ENCODE results near the gene TTI1. TPM values are rescaled to one million over a fixed set of nuclear protein-coding genes. Genes with fewer than 3 reads are reported as not detected.

TTI1 gene
- total RNA-seq, 1 donor from 2014 or later, result 52.1 TPM

DNA sequence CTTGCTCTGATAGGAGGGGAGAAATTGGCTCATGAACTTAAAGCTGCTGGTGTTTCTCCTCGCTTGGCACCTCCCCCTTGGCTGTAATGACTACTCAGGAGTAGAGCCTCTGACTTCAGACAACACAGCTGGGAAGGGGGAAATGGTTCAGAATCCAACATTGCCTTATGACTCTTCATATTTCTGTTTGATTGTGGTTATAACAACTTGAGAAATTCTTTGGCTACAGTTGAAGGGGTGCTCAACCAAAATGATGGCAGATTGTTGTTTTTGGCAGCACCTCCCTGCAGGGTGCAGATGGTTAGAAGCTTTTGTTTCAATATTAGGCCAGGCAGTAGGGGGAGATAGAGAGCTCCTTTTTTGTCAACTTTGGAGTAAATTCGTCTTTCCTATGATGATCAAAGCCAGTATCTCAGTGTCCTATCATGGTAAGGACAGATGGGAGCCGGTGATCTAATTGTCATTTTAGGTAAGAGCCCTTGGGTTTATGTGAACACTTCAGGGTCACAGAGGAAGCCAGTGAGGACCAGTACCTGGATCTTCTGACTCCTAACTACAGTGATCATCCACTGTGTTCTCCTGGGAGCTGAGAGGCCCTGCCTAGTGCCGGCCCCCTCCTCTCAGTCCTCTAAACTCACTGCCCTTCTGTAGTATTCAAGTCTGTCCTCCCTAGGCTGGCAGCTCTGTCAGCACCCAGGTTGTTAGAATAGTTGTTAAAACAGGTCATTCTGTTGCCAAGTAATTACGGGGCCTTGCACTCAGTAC, 40.2 kb upstream of the TTI1 start:
- no peaks in the 10 kb centered on the region for H3K9me3 ChIP-seq (ENCODE audit: low read depth)
- H3K4me3 ChIP-seq, result no peak overlapping the region
- no peaks in the 10 kb centered on the region for H3K27me3 ChIP-seq
- H3K9ac ChIP-seq, result no peak overlapping the region
- H3K79me2 ChIP-seq (ENCODE audit: low read depth), result peaks cover 18% of the 10 kb centered on the region
- H2AFZ ChIP-seq (replicated peaks), result no peak overlapping the region
- H3F3A ChIP-seq (ENCODE audit: low read depth), result no peaks in the 10 kb centered on the region
- H3K27ac Mint-ChIP-seq, result no peak overlapping the region
- TF ChIP-seq EZH2phosphoT487 (IDR thresholded peaks at IDR 0.05), result no peak
- TF ChIP-seq, protein P1, sequence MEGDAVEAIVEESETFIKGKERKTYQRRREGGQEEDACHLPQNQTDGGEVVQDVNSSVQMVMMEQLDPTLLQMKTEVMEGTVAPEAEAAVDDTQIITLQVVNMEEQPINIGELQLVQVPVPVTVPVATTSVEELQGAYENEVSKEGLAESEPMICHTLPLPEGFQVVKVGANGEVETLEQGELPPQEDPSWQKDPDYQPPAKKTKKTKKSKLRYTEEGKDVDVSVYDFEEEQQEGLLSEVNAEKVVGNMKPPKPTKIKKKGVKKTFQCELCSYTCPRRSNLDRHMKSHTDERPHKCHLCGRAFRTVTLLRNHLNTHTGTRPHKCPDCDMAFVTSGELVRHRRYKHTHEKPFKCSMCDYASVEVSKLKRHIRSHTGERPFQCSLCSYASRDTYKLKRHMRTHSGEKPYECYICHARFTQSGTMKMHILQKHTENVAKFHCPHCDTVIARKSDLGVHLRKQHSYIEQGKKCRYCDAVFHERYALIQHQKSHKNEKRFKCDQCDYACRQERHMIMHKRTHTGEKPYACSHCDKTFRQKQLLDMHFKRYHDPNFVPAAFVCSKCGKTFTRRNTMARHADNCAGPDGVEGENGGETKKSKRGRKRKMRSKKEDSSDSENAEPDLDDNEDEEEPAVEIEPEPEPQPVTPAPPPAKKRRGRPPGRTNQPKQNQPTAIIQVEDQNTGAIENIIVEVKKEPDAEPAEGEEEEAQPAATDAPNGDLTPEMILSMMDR (IDR thresholded peaks at IDR 0.05), result peak; percentile 82
- TF ChIP-seq EZH2 (IDR thresholded peaks at IDR 0.05), result no peak
- no peaks in the 10 kb centered on the region for H3K4me1 Mint-ChIP-seq
- H3K4me1 ChIP-seq, result no peaks in the 10 kb centered on the region
- H3K4me3 Mint-ChIP-seq, result no peak overlapping the region
- H4K20me1 ChIP-seq (ENCODE audit: low read depth), result peaks cover 11% of the 10 kb centered on the region
- DNase-seq (ENCODE audit: low spot score), result peak; percentile 64
- H3K36me3 Mint-ChIP-seq, result peaks cover 52% of the 10 kb centered on the region
- no peak overlapping the region for H3K4me2 ChIP-seq
- peaks cover 2% of the 10 kb centered on the region for H3K9me3 Mint-ChIP-seq
- H3K27me3 Mint-ChIP-seq (ENCODE audit: insufficient read depth, low read depth), result peaks cover 1% of the 10 kb centered on the region
- H3K36me3 ChIP-seq, result no peaks in the 10 kb centered on the region
- H3K27ac ChIP-seq, result no peak overlapping the region

DNA sequence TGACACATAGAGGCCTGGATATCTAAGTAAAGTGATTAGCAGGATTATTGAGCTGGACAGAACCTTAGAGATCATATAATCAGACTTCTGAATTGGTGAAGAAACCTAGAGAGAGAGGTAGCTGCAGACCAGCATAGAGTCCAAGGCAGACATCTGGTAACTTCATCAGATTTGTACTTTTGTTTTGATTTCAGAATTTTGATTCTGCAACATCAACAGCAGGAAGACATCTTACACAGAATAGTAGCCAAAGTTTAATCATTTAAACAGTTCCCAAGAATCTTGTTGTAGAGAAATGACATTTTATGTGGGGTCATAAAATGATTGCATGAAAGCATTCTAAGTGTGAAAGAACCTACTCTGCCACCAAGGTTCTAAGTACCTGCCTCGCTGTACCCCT, 39.6 kb upstream of the TTI1 start:
- no peak overlapping the region for H2AFZ ChIP-seq (replicated peaks)
- Mint-ChIP-seq H3K36me3 (peaks cover 49% of the 10 kb centered on the region), H3K4me3 (no peak overlapping the region), H3K4me1 (no peaks in the 10 kb centered on the region), H3K27me3 (ENCODE audit: insufficient read depth, low read depth) (no peaks in the 10 kb centered on the region), H3K9me3 (peaks cover 2% of the 10 kb centered on the region), H3K27ac (no peak overlapping the region)
- no peak overlapping the region for H3K27ac ChIP-seq
- no peak overlapping the region for H3K4me3 ChIP-seq
- no peaks in the 10 kb centered on the region for H3F3A ChIP-seq (ENCODE audit: low read depth)
- H3K79me2 ChIP-seq (ENCODE audit: low read depth), result peaks cover 17% of the 10 kb centered on the region
- no peaks in the 10 kb centered on the region for H3K9me3 ChIP-seq (ENCODE audit: low read depth)
- H3K27me3 ChIP-seq, result no peaks in the 10 kb centered on the region
- H3K9ac ChIP-seq, result no peak overlapping the region
- no peaks in the 10 kb centered on the region for H3K36me3 ChIP-seq
- H3K4me1 ChIP-seq, result no peaks in the 10 kb centered on the region
- peaks cover 11% of the 10 kb centered on the region for H4K20me1 ChIP-seq (ENCODE audit: low read depth)
- TF ChIP-seq EZH2 (IDR thresholded peaks at IDR 0.05) (no peak), EZH2phosphoT487 (IDR thresholded peaks at IDR 0.05) (no peak)
- TF ChIP-seq, protein P1 (IDR thresholded peaks at IDR 0.05), result no peak
- no peak for DNase-seq (ENCODE audit: low spot score)
- H3K4me2 ChIP-seq, result no peak overlapping the region

DNA sequence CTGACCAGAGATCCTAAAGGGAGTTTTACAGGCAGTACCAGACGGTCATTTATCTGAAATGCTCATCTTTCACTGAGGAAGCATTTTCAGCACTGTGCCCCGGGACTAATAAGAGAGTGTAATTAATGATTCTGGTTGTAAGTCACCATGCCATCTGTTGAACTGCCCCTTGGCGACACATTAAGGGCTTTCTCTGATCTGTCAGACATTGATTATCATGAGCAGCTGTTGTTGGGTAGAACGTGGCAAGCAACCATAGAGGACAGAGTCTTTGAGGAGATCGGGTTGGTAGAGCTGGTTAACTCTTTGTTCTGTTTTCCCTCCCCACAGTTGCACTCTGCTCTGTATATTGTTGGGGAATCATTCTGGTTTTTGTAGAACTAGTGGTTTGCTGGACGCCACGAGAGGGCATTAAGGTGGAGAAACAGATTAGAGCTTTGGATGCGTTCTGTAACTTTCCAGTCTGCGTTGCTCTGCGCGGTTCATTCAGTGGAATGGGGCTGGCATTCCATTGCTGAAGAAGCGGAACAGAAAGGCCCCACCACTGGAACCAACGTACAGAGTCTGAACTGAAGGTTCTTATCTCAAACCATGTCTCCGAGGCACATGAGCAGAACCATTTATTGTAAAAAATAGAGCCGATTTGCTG, 34.6 kb upstream of the TTI1 start:
- TF ChIP-seq, protein P1 (IDR thresholded peaks at IDR 0.05), result no peak
- TF ChIP-seq EZH2phosphoT487 (IDR thresholded peaks at IDR 0.05), result no peak
- TF ChIP-seq EZH2 (IDR thresholded peaks at IDR 0.05), result no peak
- peaks cover 60% of the 10 kb centered on the region for H3K36me3 Mint-ChIP-seq

More for the DNA sequence above, 34.6 kb upstream of the TTI1 start:
- Histone ChIP-seq H3K27ac (no peak overlapping the region), H3K36me3 (no peaks in the 10 kb centered on the region), H3K79me2 (ENCODE audit: low read depth) (no peaks in the 10 kb centered on the region), H3K4me1 (no peaks in the 10 kb centered on the region), H3K27me3 (no peaks in the 10 kb centered on the region), H3K9me3 (ENCODE audit: low read depth) (no peaks in the 10 kb centered on the region), H4K20me1 (ENCODE audit: low read depth) (no peaks in the 10 kb centered on the region), H3K9ac (no peak overlapping the region), H3K4me3 (no peak overlapping the region), H3F3A (ENCODE audit: low read depth) (no peaks in the 10 kb centered on the region), H3K4me2 (no peak overlapping the region), H2AFZ (replicated peaks) (no peak overlapping the region)
- H3K4me1 Mint-ChIP-seq, result no peaks in the 10 kb centered on the region
- DNase-seq (ENCODE audit: low spot score), result no peak
- peaks cover 2% of the 10 kb centered on the region for H3K9me3 Mint-ChIP-seq
- H3K27me3 Mint-ChIP-seq (ENCODE audit: insufficient read depth, low read depth), result no peaks in the 10 kb centered on the region
- no peak overlapping the region for H3K27ac Mint-ChIP-seq
- no peak overlapping the region for H3K4me3 Mint-ChIP-seq

Data from neural progenitor cell (in vitro differentiated cells).